ENCODE data around the gene CDRT15. TPM values are rescaled to one million over a fixed set of nuclear protein-coding genes. Genes with fewer than 3 reads are reported as not detected.
"Not testable (repeated sequence)": the region's sequence is repeated elsewhere in the genome, so short reads cannot be mapped to it uniquely, and the experiment has no call there.

The CDRT15 gene
- total RNA-seq, 1 experiment from 2014 or later, result not detected

- H4K8ac ChIP-seq (replicated peaks; ENCODE audit: insufficient read length, low read depth, low read length); H3K4me2 ChIP-seq (ENCODE audit: insufficient read depth, insufficient read length, low read length); H2BK15ac ChIP-seq (ENCODE audit: low read depth, low read length); H3K79me2 ChIP-seq (ENCODE audit: insufficient read depth, low read length); H3K4me1 Mint-ChIP-seq; H3K23ac ChIP-seq (ENCODE audit: insufficient read length, low read depth, low read length); H3T11ph ChIP-seq (ENCODE audit: low read length); H3K27ac Mint-ChIP-seq; H3K56ac ChIP-seq (ENCODE audit: insufficient read length, low read depth, low read length); H2BK12ac ChIP-seq (ENCODE audit: insufficient read length, low read depth, low read length); H3K9me3 ChIP-seq (ENCODE audit: control insufficient read depth, low read depth, low read length); H3K14ac ChIP-seq (ENCODE audit: insufficient read depth, low read length); DNase-seq; H3K9ac ChIP-seq (ENCODE audit: extremely low read depth, insufficient read length, low read length); H3K23me2 ChIP-seq (ENCODE audit: insufficient read length, low read depth, low read length, poor library complexity, severe bottlenecking); H3K9me3 Mint-ChIP-seq; H3K4ac ChIP-seq (ENCODE audit: low read depth, low read length); H3K4me3 Mint-ChIP-seq; H2BK5ac ChIP-seq (ENCODE audit: insufficient read length, low read length); H2AFZ ChIP-seq (ENCODE audit: low read length); H2BK120ac ChIP-seq (ENCODE audit: low read depth, low read length, poor library complexity, severe bottlenecking); H3K27ac ChIP-seq (ENCODE audit: insufficient read length, low read depth, low read length); H2BK20ac ChIP-seq (ENCODE audit: low read depth, low read length, poor library complexity, severe bottlenecking); H3K27me3 ChIP-seq (ENCODE audit: insufficient read depth, low read length); H4K91ac ChIP-seq (ENCODE audit: insufficient read length, low read depth, low read length); H3K18ac ChIP-seq (ENCODE audit: insufficient read length, low read depth, low read length); H3K4me1 ChIP-seq (ENCODE audit: insufficient read depth, low read length); H3K27me3 Mint-ChIP-seq (ENCODE audit: low read depth); H3K79me1 ChIP-seq (ENCODE audit: insufficient read depth, low read depth, low read length, poor library complexity, severe bottlenecking); H3K36me3 Mint-ChIP-seq (ENCODE audit: insufficient read depth in 1 of 3, low read depth in 3 of 3); H4K20me1 ChIP-seq (ENCODE audit: control insufficient read depth, insufficient read depth, insufficient read length); H2AK5ac ChIP-seq (ENCODE audit: insufficient read length, low read length); H4K5ac ChIP-seq (ENCODE audit: insufficient read length, low read depth, low read length): not testable (repeated sequence)
- no CpG with 5 or more reads among the region's 11 CpGs for WGBS (ENCODE audit: extremely low coverage, insufficient read length, low lambda C conversion rate)
Measured at GRCh38 chr17:14192039-14192438, 44.6 kb downstream of the CDRT15 start.

- H3K18ac ChIP-seq (ENCODE audit: insufficient read length, low read depth, low read length); H3K23me2 ChIP-seq (ENCODE audit: insufficient read length, low read depth, low read length, poor library complexity, severe bottlenecking); H4K8ac ChIP-seq (replicated peaks; ENCODE audit: insufficient read length, low read depth, low read length); H3K36me3 Mint-ChIP-seq (ENCODE audit: insufficient read depth in 1 of 3, low read depth in 3 of 3); H3K79me2 ChIP-seq (ENCODE audit: insufficient read depth, low read length); H3K79me1 ChIP-seq (ENCODE audit: insufficient read depth, low read depth, low read length, poor library complexity, severe bottlenecking); H4K5ac ChIP-seq (ENCODE audit: insufficient read length, low read depth, low read length); H2BK20ac ChIP-seq (ENCODE audit: low read depth, low read length, poor library complexity, severe bottlenecking); H4K91ac ChIP-seq (ENCODE audit: insufficient read length, low read depth, low read length); H2BK12ac ChIP-seq (ENCODE audit: insufficient read length, low read depth, low read length); H3T11ph ChIP-seq (ENCODE audit: low read length); H2BK120ac ChIP-seq (ENCODE audit: low read depth, low read length, poor library complexity, severe bottlenecking); H3K27me3 Mint-ChIP-seq (ENCODE audit: low read depth); H3K9ac ChIP-seq (ENCODE audit: extremely low read depth, insufficient read length, low read length); H3K4me3 Mint-ChIP-seq; H2BK5ac ChIP-seq (ENCODE audit: insufficient read length, low read length); H2AFZ ChIP-seq (ENCODE audit: low read length); H3K4me2 ChIP-seq (ENCODE audit: insufficient read depth, insufficient read length, low read length); H3K27me3 ChIP-seq (ENCODE audit: insufficient read depth, low read length); H3K4me1 Mint-ChIP-seq; H3K4ac ChIP-seq (ENCODE audit: low read depth, low read length); H3K27ac ChIP-seq (ENCODE audit: insufficient read length, low read depth, low read length); H3K9me3 ChIP-seq (ENCODE audit: control insufficient read depth, low read depth, low read length); H3K27ac Mint-ChIP-seq; H3K9me3 Mint-ChIP-seq; DNase-seq; H2BK15ac ChIP-seq (ENCODE audit: low read depth, low read length); H2AK5ac ChIP-seq (ENCODE audit: insufficient read length, low read length); H3K14ac ChIP-seq (ENCODE audit: insufficient read depth, low read length); H3K23ac ChIP-seq (ENCODE audit: insufficient read length, low read depth, low read length); H3K4me1 ChIP-seq (ENCODE audit: insufficient read depth, low read length); H4K20me1 ChIP-seq (ENCODE audit: control insufficient read depth, insufficient read depth, insufficient read length); H3K56ac ChIP-seq (ENCODE audit: insufficient read length, low read depth, low read length): not testable (repeated sequence)
Measured at GRCh38 chr17:14191469-14191868, 45.2 kb downstream of the CDRT15 start.

- H3K79me1 ChIP-seq (ENCODE audit: insufficient read depth, low read depth, low read length, poor library complexity, severe bottlenecking); H3K9me3 Mint-ChIP-seq; H3K79me2 ChIP-seq (ENCODE audit: insufficient read depth, low read length); H3K27ac Mint-ChIP-seq; H3K18ac ChIP-seq (ENCODE audit: insufficient read length, low read depth, low read length); H3K4ac ChIP-seq (ENCODE audit: low read depth, low read length); H2BK120ac ChIP-seq (ENCODE audit: low read depth, low read length, poor library complexity, severe bottlenecking); H2BK15ac ChIP-seq (ENCODE audit: low read depth, low read length); H4K5ac ChIP-seq (ENCODE audit: insufficient read length, low read depth, low read length); H2BK5ac ChIP-seq (ENCODE audit: insufficient read length, low read length); H4K91ac ChIP-seq (ENCODE audit: insufficient read length, low read depth, low read length); H3K56ac ChIP-seq (ENCODE audit: insufficient read length, low read depth, low read length); H3K9ac ChIP-seq (ENCODE audit: extremely low read depth, insufficient read length, low read length); H2AFZ ChIP-seq (ENCODE audit: low read length); H3K4me3 Mint-ChIP-seq; H3K9me3 ChIP-seq (ENCODE audit: control insufficient read depth, low read depth, low read length); H3T11ph ChIP-seq (ENCODE audit: low read length); H3K23ac ChIP-seq (ENCODE audit: insufficient read length, low read depth, low read length); DNase-seq; H3K36me3 Mint-ChIP-seq (ENCODE audit: insufficient read depth in 1 of 3, low read depth in 3 of 3); H4K8ac ChIP-seq (replicated peaks; ENCODE audit: insufficient read length, low read depth, low read length); H3K14ac ChIP-seq (ENCODE audit: insufficient read depth, low read length); H2BK20ac ChIP-seq (ENCODE audit: low read depth, low read length, poor library complexity, severe bottlenecking); H3K4me1 ChIP-seq (ENCODE audit: insufficient read depth, low read length); H2BK12ac ChIP-seq (ENCODE audit: insufficient read length, low read depth, low read length); H3K4me2 ChIP-seq (ENCODE audit: insufficient read depth, insufficient read length, low read length); H3K27me3 ChIP-seq (ENCODE audit: insufficient read depth, low read length); H4K20me1 ChIP-seq (ENCODE audit: control insufficient read depth, insufficient read depth, insufficient read length); H3K4me1 Mint-ChIP-seq; H3K23me2 ChIP-seq (ENCODE audit: insufficient read length, low read depth, low read length, poor library complexity, severe bottlenecking); H3K27ac ChIP-seq (ENCODE audit: insufficient read length, low read depth, low read length); H2AK5ac ChIP-seq (ENCODE audit: insufficient read length, low read length); H3K27me3 Mint-ChIP-seq (ENCODE audit: low read depth): not testable (repeated sequence)
- no CpG with 5 or more reads among the region's 1 CpG for WGBS (ENCODE audit: extremely low coverage, insufficient read length, low lambda C conversion rate)
Measured at GRCh38 chr17:14190774-14191173, 45.9 kb downstream of the CDRT15 start.

Measured in H9 (cell line).